ENCODE data around the gene SLC46A1. TPM values are rescaled to one million over a fixed set of nuclear protein-coding genes. Genes with fewer than 3 reads are reported as not detected.

The SLC46A1 gene
- total and polyA plus RNA-seq, 2 of the 13 experiments (the other 11 are each of a cell fraction or from before 2014, with no cell fraction given): 19.6 to 22.6 TPM

DNA sequence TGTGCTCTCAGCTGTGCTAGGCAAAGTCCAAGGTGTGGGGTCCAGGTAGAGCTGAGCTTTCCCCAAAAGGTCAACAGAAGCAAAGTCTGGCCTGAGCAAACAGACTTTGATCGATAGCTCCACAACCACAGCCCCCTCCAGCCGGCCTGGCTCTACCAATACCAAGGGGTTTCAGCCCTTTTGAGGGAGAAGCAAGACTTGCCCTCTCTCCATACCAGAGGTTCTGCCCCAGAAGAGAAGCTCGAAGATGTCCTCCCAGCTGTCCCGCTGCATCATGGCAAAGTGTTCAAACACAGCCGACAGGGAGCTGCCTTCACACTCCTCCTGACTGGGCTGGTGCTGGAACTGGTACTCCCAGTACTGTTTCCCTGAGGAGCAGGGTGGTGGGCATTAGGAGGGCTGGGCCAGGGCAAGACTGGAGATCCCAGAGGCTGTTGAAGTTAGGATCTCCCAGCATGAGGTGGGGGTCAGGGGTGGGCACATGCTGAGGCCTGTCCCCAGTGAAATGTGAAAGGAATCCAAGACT is 37.6 kb downstream of the SLC46A1 start (continued):
- TF ChIP-seq ZBTB20 (CRISPR knock-in tag; IDR thresholded peaks at IDR 0.05; ENCODE audit: borderline replicate concordance, low read depth) (no peak), ZNF564 (CRISPR knock-in tag; IDR thresholded peaks at IDR 0.05) (0 out of 2 replicates have a peak, but pooled peaks have one; percentile 11), ZBTB38 (CRISPR knock-in tag; IDR thresholded peaks at IDR 0.05) (no peak), CEBPG (CRISPR knock-in tag; IDR thresholded peaks at IDR 0.05) (peak; percentile 59), HNRNPK (IDR thresholded peaks at IDR 0.05; ENCODE audit: low read depth, low read length, poor library complexity, severe bottlenecking) (no peak), NAIF1 (CRISPR knock-in tag; IDR thresholded peaks at IDR 0.05; ENCODE audit: borderline replicate concordance) (no peak), ZNF549 (CRISPR knock-in tag; IDR thresholded peaks at IDR 0.05) (no peak), ARNT2 (CRISPR knock-in tag; IDR thresholded peaks at IDR 0.05; ENCODE audit: low read depth) (no peak), TSC22D2 (CRISPR knock-in tag; IDR thresholded peaks at IDR 0.05; ENCODE audit: borderline replicate concordance) (no peak), HMG20A (CRISPR knock-in tag; IDR thresholded peaks at IDR 0.05; ENCODE audit: borderline replicate concordance) (peak; percentile 66; the same call in 1 of the 2 replicates), PLRG1 (conservative IDR thresholded peaks at IDR 0.05) (no peak), KLF9 (CRISPR knock-in tag; IDR thresholded peaks at IDR 0.05; ENCODE audit: low read depth) (no peak), SIN3B (IDR thresholded peaks at IDR 0.05; ENCODE audit: low read length) (no peak), ZNF75D (CRISPR knock-in tag; IDR thresholded peaks at IDR 0.05; ENCODE audit: borderline replicate concordance) (no peak), CCDC6 (CRISPR knock-in tag; IDR thresholded peaks at IDR 0.05) (0 out of 2 replicates have a peak, but pooled peaks have one; percentile 32), JUNB (CRISPR knock-in tag; IDR thresholded peaks at IDR 0.05; ENCODE audit: borderline replicate concordance) (no peak), DNMT1 (CRISPR knock-in tag; IDR thresholded peaks at IDR 0.05) (no peak), POLR2AphosphoS5 (IDR thresholded peaks at IDR 0.05; ENCODE audit: low read depth, low read length) (peak; percentile 77), MTA3 (CRISPR knock-in tag; IDR thresholded peaks at IDR 0.05) (no peak), RFX1 (IDR thresholded peaks at IDR 0.05) (no peak), ZNF501 (CRISPR knock-in tag; IDR thresholded peaks at IDR 0.05) (peak; percentile 81; the same call in 1 of the 2 replicates), YEATS4 (CRISPR knock-in tag; IDR thresholded peaks at IDR 0.05; ENCODE audit: borderline replicate concordance) (peak; percentile 72; the same call in 1 of the 2 replicates)
- TF ChIP-seq, protein P1, sequence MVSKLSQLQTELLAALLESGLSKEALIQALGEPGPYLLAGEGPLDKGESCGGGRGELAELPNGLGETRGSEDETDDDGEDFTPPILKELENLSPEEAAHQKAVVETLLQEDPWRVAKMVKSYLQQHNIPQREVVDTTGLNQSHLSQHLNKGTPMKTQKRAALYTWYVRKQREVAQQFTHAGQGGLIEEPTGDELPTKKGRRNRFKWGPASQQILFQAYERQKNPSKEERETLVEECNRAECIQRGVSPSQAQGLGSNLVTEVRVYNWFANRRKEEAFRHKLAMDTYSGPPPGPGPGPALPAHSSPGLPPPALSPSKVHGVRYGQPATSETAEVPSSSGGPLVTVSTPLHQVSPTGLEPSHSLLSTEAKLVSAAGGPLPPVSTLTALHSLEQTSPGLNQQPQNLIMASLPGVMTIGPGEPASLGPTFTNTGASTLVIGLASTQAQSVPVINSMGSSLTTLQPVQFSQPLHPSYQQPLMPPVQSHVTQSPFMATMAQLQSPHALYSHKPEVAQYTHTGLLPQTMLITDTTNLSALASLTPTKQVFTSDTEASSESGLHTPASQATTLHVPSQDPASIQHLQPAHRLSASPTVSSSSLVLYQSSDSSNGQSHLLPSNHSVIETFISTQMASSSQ (IDR thresholded peaks at IDR 0.05; ENCODE audit: low read depth): peak; percentile 52
- TF ChIP-seq, protein P1 (CRISPR knock-in tag; IDR thresholded peaks at IDR 0.05; ENCODE audit: borderline replicate concordance): peak; percentile 82; the same call in 1 of the 2 replicates
- TF ChIP-seq, protein P2, sequence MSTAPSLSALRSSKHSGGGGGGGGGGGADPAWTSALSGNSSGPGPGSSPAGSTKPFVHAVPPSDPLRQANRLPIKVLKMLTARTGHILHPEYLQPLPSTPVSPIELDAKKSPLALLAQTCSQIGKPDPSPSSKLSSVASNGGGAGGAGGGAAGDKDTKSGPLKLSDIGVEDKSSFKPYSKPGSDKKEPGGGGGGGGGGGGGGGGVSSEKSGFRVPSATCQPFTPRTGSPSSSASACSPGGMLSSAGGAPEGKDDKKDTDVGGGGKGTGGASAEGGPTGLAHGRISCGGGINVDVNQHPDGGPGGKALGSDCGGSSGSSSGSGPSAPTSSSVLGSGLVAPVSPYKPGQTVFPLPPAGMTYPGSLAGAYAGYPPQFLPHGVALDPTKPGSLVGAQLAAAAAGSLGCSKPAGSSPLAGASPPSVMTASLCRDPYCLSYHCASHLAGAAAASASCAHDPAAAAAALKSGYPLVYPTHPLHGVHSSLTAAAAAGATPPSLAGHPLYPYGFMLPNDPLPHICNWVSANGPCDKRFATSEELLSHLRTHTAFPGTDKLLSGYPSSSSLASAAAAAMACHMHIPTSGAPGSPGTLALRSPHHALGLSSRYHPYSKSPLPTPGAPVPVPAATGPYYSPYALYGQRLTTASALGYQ (CRISPR knock-in tag; IDR thresholded peaks at IDR 0.05): peak; percentile 90
